Stimulated activated CD4-positive, alpha-beta T cell treated with anti-CD3 and anti-CD28 coated beads, Interleukin-15, amount 100 ng/mL, for 24 hours (primary cell): ENCODE results near the gene MARS1.
A peak's percentile ranks its signal among the peaks of the same experiment; 100 is the strongest.

Experiments
- DNase-seq: peaks from one replicate; pipeline ENCODE4 v3.0.0-alpha.2; 2020

Gene MARS1

DNA sequence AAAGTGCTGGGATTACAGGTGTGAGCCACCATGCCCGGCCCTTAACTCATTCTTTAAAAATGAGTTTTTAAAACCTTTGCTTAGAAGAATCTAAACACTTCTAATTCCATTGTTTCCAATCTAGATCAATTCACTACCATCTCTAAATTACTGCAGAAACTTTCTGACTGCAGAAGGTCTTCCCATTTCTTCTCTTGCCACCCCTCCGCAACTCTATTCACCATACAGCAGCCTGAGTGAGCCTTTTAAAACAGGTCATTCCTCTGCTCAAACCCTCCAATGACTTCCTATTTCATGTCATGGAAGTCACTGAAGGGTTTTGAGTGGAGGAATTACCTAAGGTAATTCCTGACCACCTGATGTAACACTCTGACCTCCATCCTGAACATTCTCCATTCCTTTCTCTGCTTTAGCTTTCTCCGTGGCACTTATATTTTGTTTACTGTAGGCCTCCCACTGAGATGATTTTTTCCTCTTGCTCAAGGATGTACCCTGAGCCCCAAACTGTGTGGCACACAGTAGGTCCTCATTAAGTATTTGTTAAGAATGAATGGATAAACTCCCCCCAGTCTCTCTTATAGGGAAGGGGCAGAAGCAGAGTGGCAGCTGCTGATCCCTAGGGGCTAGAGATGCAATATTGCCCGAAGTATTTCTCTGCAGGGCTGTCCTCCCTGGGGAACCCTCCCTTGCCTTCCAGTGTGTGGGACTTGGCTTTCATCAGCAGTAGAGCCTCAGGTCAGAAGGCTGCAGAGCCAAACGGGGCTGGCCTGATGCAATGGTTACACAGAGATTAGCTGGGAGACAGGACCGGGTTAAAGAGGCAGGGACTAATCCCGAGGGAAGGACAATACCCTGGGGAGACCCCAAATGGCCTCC lies 31.3 kb downstream of the MARS1 start:
- peak; percentile 33 for DNase-seq

DNA sequence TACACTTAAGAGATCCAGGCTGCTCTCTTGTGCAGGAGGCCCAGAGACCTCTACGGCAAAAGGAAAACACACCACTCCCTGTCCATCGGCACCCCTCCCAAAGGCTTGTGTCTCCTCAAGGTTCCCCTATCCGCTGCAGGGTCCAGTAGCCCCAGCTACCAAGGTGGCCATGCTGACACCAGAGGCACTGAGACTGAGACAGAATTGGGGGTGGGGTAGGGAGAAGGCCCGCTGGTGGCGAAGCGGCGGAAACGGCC lies 31.9 kb downstream of the MARS1 start:
- peak; percentile 40 for DNase-seq

DNA sequence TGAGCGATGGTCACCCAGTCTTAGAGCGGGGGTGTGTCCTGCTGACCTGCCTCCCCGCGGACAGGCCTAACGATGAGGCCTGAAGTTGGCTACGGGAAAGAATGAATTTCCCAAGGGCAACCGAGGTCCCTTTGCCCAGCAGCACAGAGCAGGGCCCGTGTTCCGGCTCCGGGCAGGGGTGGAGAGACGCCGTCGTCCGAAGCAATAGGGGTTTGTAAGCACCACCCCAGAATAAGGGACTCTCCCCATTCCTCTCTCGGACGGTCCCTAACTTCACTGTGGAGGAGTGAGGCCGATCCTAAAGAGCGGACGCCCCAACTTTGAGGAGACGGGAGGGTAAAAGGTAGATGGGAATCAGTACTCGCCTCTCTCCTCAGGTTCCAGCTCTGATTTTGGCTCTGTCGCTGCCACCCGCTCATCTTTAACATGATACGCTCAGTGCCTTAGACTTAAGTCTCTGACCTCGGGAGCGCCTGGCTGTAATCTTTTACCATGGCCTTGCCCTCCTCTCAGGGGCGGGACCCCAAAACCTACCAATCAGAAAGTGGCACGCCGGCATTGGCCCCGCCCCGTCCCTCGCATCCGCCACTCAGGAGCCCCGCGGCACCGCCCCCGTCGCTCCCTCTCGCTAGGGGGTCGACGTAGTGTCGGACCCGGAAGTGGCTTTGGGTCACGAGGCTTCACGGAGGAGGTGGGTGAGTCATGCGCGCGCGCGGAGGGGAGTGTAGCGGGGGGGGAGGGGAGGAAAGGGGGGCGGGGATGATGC lies 32.4 kb downstream of the MARS1 start, which contains the start of gene DDIT3:
TSS of gene DDIT3 (minus strand) at position 462 of the 766 bp plus-strand sequence. CDS start 3,108 bp downstream, outside the sequence.
- peak; percentile 100 for DNase-seq

DNA sequence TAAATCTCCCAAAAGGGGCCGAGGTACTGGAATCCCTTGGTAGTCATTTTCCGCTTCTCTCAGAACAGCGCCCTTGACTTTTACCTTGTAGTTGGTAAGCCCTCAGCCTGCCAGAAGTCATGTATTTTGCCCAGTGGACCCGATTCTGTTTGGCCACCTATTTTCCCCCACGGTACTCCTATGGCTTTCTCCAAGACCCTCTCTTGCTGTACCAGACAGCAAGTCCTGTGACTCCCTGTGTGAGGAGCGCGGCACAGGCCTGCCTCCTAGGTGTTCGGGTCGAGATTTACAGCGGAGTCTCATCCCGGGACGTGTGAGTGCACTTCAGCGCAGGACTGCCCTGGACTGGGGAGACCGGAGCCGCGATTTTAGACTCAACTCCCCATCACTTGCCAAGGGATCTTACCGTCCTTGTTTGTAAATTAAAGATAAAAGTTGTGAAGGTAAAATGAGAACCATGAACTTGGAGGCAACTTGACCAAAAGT lies 33.7 kb downstream of the MARS1 start:
- DNase-seq, result no peak

DNA sequence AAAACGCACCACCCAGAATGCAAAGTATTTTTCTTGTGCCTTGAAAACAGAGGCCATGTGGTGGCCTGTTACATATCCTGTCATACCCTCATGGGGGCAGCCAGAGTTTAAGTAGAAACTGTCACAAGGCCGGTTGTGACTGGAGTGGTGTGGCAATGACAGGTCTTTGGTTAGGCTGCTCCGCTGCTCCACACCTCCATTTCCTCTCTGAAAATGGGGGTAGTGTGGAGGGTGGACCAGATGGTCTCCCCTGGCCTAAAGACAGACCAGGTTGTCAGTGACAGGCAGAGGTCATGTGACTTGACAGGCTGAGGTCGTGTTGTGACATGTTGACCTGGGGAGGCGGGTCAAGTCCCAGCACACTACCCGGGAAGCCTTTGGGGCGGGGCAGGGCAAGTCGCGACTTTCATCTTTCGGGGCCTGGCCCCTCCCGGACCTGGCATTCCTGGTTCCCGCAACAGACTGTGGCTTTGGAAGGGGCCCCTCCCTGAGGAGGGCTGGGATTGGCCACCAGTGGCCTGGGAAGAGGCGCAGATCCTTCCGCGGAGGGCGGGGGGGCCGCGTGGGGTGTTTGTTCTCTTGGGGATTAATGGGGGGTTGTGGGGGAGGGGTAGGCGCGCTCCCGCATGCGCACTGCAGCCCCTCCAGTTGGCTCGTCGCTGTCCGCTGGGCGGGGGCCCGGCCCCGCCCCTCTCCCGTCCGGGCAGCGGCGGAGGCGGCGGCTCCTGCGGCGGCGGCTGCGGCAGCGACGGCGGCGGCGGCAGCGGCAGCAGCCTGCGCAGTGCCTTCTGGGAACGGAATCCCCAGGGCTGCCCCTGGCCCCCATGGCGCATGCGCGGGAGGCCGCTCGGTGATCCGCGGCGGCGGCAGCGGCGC lies 34.4 kb downstream of the MARS1 start, which contains the start of gene MBD6:
TSS of gene MBD6 (plus strand) at position 814 of the 876 bp plus-strand sequence. CDS start 1,480 bp downstream, outside the sequence.
- peak; percentile 92 for DNase-seq

- peak; percentile 55 for DNase-seq
Observed at GRCh38 chr12:57522887-57523705, 35.2 kb downstream of the MARS1 start.

- DNase-seq, result peak; percentile 21
Observed at GRCh38 chr12:57523706-57524614, 36.1 kb downstream of the MARS1 start.

DNA sequence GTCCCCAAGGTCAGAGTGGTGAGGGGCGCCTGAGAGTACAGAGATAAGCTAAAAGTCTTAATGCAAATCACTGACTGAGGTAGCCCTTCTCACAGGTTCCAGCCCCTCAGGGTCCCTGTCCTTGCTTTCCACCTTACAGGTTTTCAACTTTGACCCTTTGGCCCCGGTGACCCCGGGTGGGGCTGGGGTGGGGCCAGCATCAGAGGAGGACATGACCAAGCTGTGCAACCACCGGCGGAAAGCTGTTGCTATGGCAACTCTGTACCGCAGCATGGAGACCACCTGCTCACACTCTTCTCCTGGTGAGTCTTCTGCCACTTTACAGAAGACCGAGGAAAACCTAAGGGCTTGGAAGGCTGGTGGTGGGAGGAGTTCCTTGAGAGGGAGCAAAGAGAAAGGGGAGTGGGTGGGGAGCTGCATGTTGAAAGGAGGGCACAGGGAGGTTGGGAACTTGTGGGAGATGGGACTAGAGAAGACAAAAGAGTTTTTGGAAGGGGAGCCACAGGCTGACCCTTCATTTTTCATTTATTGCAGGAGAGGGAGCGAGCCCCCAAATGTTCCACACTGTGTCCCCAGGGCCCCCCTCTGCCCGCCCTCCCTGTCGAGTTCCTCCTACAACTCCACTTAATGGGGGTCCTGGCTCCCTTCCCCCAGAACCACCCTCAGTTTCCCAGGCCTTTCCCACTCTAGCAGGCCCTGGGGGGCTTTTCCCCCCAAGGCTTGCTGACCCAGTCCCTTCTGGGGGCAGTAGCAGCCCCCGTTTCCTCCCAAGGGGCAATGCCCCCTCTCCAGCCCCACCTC lies 37.1 kb downstream of the MARS1 start:
- DNase-seq, result no peak

GRCh38 chr12:57525615-57526383 lies 37.9 kb downstream of the MARS1 start:
- DNase-seq, result no peak

DNA sequence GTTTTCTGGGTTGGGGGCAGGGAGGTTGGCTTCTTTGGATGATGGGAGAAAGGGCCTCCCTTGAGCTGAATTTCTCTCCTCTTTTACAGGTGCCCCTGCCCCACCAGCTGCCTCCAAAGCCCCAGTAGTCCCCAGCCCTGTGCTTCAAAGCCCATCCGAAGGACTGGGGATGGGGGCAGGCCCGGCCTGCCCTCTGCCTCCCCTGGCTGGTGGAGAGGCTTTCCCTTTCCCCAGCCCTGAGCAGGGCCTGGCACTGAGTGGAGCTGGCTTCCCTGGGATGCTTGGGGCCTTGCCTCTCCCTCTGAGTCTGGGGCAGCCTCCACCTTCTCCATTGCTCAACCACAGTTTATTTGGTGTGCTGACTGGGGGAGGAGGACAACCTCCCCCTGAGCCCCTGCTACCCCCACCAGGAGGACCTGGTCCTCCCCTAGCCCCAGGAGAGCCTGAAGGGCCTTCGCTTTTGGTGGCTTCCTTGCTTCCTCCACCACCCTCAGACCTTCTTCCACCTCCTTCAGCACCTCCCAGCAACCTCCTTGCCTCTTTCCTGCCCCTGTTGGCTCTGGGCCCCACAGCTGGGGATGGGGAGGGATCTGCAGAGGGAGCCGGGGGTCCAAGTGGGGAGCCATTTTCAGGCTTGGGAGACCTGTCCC lies 38.7 kb downstream of the MARS1 start:
- no peak for DNase-seq

GRCh38 chr12:57527184-57527583 lies 39.3 kb downstream of the MARS1 start:
- DNase-seq, result no peak

DNA sequence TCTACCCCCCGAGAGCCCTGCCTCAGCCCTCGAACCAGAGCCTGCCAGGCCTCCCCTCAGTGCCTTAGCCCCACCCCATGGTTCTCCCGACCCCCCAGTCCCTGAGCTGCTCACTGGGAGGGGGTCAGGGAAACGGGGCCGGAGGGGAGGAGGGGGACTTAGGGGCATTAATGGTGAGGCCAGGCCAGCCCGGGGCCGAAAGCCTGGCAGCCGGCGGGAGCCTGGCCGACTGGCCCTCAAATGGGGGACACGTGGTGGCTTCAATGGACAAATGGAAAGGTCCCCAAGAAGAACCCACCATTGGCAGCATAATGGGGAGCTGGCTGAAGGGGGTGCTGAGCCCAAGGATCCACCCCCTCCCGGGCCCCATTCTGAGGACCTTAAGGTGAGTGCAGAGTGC lies 40.3 kb downstream of the MARS1 start:
- DNase-seq, result no peak

DNA sequence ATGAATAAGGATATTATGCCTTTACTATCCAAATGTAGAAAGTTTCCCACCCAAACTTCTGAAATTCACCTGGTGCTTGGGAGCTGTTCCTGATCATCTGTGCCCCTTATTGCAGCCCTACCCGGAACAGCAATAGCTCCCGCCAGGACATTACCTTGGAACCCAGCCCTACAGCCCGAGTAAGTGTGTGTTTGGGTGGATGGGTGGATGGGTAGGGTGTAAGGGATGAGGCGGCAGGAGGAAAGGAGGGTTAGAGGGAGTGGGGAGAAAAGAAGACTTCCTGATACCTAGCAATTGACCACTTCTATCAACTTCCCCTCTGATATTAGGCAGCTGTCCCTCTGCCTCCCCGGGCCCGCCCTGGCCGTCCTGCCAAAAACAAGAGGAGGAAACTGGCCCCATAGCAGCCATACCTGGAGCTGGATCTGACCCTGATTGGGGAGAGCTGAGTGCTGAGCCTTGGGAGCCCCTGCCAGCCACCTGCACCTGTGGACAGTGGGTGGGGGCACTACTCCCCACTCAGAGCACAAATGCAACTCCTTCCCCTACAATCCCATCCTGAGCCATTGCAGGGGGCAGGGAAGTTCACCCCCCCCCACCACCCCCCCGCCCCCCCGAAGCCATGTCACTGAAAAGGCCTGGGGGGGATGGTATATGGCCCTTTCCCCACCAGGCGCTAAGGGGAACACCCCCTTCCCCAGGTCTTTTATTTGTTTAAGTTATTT lies 41.1 kb downstream of the MARS1 start:
- no peak for DNase-seq

DNA sequence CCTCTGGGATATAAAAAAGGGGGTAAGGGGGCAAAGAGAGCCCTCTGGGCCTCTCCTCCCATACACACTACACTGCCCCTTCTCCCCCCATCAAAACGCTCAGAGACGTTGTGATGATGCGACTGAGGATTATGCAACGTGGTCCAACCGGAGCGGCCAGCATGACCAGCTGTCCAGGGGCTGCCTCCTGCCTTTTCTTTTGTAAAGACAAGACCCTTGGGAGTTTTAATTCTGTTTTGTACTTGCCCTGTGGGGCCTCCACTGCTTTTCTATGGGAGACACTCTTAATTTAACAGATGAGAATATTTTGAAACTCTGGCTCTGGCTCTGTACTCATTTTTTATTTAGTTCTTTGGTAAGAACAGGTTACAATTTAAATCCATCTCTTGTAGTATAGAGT lies 42.0 kb downstream of the MARS1 start:
- no peak for DNase-seq

GRCh38 chr12:57530396-57531142 lies 42.7 kb downstream of the MARS1 start:
- no peak for DNase-seq

DNA sequence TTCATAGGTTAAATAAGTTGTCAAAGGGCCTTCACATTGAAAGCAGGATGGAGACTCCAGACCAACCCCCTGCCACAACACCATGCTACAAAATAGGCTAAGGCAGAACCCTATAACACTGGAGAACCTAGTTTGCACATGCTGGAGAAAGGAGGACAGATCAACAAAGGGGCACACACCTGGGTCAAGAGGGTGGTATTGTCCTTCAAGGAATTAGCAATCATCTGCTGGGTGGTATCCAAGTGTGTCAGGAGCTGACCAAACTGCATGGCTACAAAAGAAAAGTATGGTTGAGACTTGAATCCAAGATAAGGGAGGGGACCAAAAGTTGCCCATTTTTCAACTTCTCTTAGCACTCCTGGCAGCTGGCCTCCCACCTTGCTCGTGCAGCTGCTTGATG lies 44.0 kb downstream of the MARS1 start:
- no peak for DNase-seq

DNA sequence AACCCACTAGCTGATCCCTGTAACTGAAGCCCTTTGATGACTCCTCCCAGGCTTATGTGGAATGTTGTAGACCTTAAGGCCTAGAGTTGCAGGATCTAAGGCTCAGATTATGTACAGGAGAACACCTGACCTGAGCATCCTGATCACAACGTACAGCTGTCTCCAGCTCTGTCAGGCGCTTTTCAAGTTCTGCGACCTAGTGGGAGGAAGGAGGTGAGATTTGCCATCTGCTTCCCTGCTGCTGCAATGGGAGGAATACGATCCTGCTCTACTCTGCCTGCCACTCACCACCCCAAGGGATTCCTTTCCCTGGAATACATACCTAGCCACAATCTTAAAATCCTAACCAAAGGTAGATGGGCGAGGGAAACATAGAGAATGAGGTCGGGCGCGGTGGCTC lies 45.2 kb downstream of the MARS1 start:
- DNase-seq, result no peak
